Measurements from ENCODE around the gene DNAJC18.
"Not testable (repeated sequence)": the region's sequence is repeated elsewhere in the genome, so short reads cannot be mapped to it uniquely, and the experiment has no call there.

Gene DNAJC18

DNA sequence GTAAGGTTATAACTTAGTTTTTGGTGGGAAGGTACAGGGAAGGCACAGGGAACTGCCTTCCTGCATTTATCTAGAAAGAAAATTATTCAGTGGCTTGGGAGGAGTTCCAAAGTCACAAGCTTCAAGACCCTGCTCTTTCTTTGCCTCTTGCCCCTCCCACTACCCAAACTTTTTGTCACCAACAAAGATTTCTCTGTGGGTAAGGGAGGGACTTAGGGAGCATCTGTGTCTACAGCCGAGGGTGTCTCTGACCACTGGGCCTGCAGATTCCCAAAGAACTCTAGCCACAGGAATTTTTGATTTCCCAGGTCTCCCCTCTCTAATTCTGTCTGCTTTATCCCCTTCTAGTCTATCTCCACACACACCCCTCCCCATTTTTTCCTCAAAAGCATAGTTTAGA lies 21.1 kb upstream of the DNAJC18 start:
- DNase-seq = no peak

DNA sequence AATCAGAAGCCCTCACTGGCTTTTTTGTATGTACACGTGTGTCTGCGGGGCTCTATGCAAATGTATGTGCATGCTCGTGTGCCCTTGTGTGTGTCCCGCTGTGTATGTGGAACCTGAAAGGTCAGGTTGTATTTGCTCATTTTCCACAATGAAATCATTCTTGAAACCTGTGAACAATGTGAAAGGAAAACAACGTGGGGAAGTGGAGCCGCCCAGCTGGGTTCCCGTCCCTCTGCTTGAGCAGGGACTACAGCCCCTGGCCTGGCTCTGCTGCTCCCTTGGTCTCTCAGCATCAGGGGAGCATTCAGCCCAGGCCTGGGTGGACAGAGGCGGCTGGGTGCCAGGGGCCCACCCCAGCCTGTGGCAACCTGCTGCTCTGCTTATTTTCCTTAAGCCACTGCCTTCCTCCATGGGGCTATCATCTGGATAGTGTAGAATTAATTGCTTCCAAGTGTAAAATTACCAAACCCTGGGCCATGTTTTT lies 20.2 kb upstream of the DNAJC18 start:
- peak; percentile 41 for DNase-seq

DNA sequence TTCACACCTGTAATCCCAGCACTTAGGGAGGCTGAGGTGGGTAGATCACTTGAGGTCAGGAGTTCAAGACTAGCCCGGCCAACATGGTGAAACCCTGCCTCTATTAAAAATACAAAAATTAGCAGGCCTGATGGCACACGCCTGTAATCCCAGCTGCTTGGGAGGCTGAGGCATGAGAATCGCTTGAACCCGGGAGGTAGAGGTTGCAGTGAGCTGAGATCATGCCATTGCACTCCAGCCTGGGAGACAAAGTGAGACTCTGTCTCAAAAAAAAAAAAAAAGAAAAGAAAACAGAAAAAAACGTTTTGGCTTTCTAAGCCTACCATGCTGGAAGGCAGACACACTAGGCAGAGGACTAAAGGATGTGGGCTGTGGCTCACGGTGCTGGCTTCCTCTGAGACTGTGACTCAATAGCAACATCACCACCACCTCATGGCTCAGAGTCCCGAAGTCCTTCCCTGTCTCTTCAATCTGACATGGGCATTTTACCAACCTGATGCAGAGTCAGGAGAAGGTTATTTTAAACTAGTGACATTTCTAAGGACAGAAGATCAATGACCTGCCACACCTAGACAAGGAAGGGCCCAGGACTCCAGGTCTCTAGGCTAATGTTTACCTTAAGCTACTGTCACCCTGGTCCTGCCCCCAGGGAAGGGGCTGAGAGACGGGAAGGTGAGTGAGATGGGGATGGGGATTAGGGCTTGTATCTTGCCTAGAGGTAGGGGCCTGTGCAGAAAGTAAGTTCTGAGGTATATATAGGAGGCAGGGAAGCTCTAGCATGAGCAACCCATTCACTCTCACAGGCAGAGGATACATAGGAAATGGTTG lies 19.5 kb upstream of the DNAJC18 start:
- peak; percentile 66 for DNase-seq

DNA sequence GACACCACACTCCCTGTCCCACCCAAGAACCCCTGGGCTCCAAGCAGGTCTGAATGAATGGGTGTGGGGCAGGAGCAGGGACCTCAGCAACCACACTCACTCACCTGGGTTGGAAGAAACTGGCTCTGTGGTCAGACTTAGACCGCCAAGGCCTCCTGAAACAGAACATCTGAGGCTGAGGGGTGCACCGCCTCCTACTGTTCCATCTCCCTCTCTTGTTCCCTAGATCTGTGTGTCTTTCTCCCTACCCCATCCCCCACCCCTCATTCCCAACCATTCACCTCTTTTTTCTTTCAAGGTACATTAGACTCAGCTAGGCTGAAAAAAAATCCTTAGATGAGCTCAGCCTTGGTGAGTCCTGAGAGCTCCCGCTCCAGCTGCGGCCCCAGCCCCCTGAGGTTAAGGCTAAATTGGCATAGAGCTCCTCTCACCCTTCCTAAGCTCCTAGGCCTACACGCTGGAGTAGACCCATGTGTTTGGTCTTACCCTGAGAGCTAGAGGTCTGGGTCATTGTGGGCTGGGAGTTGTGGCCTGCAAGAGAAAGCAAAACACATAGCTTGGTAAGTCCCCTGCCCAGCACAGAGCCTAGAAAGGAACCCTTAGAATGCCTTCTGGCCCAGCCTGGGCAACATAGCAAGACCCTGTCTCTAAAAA lies 18.5 kb upstream of the DNAJC18 start:
- no peak for DNase-seq

DNA sequence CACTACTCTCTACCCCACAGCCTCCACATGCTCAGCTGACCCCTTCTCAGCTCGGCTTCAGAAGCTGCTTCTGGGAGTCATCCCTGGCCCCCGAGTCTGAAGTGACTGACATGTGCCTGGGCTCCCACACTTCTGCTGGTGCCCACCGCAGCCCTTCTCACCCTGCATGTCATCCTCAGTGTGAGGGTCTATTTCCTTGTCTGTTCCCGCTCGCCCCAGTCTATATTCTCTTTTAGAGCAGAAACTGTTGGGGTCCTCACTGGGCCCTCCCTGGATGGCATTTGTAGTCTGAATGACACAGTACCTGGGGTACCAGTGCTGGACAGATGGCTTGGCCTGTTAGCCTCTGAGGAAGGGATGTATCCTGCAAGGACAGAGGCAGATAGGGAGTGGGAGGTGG lies 17.9 kb upstream of the DNAJC18 start:
- no peak for DNase-seq

DNA sequence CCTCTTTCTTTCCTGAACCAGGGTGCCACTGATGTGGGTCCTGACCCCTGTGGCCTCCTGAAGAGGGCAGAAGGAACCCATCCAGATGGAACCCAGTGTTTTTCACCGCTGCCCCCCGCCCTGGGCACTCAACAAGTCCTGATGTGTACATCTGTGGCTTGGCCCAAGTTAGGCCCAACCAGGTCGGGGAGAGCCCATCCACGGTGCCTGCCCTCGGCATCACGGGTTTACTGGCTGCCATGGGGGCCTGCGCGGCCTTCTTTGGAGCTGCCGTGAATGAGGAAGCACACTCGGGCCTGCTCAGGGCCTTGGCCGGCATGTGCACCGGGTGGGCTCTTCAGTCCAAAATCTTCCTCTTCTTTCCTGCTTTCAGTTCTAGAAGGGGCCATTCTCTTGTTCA lies 17.5 kb upstream of the DNAJC18 start:
- DNase-seq = no peak

DNA sequence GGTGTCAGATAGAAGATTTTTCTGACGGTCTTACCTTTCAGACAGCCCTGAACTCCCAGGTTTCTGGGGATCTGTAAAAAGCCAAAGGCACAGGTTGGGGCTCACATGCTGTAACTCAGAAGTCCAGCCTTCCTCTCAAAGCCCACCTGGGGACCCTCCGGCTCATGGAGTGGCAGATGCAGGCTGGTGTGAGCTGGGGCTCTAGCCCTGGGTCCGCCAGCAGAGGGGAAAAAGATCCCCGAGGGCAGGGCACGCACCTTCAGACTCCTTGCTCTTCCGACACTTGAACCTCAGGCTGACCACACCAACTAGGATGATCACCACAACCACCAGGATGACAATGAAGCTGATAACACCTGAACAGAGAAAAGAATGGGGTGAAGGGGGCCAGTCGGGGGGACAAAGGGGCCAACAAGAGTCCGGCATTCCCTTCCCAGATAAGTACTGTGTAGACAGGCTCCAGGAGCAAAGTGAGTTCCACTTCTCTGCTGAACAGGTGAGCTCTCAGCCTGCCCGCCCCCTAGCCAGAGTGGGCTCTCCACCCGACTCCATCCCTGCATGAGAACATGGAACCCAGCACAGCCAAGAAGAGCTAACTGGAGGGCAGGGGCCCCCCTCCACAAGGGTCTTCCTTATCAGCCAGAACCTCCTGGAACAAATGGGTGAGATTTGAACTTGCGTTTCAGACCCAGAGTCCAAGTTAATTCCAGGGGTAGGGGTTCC lies 15.4 kb upstream of the DNAJC18 start:
- no peak for DNase-seq

DNA sequence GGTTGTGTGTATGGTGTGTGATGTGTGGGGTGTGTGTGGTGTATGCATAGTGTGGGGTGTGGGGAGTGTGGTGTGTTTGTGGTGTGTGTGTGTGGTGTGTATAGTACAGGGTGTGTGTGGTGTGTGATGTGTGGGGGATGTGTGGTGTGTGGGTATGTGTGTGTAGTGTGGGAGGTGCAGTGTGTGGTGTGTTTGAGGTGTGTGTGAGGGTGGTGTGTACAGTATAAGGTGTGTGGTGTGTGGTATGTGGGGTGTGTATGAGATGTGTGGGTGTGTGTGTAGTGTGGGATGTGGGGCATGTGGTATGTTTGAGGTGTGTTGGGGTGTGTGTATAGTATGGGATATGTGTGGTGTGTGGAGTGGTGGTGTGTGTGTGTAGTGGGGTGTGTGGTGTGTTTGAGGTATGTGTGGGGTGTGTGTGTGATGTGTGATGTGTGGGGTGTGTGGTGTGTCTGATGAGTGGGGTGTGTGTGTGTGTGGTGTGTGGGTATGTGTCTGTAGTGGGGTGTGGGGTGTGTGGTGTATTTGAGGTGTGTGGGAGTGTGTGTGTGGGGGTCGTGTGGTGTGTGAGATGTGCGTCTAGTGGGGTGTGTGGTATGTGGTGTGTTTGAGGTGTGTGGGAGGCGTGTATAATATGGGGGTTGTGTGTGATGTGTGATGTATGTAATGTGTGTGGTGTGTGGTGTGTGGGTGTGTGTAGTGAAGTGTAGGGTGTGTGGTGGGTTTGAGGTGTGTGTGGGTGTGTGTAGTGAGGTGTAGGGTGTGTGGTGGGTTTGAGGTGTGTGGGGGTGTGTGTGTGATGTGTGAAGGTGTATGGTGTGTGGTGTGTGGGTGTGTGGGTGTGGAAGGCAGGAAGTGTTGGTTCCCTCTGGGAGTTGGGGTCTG lies 14.6 kb upstream of the DNAJC18 start:
- DNase-seq = no peak

DNA sequence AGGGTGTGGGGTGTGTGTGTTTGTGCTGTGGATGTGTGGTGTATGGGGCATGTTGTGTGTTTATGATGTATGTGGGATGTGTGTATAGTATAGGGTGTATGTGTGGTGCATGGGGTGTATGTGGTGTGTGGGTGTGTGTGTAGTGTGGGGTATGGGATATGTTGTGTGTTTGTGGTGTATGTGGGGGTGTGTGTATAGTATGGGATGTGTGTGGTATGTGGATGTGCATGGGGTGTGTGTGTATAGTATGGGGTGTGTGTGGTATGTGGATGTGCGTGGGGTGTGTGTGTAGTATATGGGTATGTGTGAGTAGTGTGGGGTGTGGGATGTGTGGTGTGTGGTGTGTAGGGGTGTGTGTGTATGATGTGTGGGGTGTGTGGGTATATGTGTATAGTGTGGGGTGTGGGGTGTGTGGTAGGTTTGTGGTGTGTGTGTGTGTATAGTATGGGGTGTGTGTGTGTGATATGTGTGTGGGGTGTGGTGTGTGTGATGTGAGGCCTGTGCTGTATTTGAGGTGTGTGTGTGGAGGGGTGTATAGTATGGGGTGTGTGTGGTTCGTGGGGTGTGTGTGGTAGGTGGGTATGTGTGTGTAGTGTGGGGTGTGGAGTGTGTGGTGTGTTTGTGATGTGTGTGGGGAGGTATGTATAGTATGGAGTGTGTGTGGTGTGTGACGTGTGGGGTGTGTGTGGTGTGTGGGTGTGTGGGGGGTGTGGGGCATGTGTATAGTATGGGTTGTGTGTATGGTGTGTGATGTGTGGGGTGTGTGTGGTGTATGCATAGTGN lies 12.7 kb upstream of the DNAJC18 start:
- no peak for DNase-seq

DNA sequence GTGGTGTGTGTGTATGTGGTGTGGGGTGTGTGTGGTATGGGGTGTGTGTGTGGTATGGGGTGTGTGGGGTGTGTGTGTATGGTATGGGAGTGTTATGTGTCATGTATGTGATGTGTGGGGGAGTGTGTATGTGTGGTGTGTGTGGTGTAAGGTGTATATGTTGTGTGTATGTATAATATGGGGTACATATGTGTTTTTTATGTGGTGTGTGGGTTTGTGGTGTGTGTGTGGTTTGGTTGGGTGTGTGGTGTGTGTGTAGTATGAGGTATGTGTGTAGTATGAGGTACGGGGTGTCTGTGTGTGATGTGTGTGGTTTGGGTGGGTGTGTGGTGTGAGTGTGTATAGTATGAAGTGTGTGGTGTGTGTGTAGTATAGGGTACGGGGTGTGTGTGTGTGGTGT lies 11.9 kb upstream of the DNAJC18 start:
- no peak for DNase-seq

DNA sequence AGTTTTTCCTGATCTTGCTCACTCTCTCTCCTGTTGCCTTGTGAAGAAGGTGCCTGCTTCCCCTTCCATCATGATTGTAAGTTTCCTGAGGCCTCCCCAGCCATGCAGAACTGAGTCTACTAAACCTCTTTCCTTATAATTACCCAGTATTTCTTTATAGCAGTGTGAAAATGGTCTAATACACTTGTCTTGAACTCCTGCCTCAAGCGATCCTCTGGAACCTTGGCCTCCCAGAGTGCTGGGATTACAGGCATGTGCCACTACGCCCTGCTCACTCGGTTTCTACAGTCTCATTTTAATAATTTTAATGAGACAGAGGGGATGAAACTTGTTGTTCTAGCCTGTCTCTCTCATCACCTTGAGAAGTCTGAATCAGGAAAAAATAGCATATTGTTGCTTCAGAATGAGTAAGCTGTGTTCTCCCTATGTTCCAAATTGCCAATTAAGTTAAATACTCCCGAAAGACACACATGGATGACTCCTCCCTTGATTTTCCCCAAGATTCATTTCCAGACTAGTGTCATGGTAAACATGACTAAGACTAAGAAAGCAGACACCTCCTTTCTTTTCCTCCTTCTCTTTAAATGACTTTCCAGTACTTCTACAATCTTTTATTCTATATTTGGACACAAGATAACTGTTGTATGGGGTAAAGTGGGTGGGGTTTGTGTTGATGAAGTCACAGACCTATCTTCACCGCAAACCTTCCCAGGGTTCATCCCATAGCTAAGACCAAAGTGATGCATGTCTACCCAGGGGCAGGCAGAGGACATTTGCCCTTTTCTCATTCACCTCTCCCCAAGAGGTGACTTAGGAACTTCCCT lies 7.8 kb upstream of the DNAJC18 start:
- no peak for DNase-seq

DNA sequence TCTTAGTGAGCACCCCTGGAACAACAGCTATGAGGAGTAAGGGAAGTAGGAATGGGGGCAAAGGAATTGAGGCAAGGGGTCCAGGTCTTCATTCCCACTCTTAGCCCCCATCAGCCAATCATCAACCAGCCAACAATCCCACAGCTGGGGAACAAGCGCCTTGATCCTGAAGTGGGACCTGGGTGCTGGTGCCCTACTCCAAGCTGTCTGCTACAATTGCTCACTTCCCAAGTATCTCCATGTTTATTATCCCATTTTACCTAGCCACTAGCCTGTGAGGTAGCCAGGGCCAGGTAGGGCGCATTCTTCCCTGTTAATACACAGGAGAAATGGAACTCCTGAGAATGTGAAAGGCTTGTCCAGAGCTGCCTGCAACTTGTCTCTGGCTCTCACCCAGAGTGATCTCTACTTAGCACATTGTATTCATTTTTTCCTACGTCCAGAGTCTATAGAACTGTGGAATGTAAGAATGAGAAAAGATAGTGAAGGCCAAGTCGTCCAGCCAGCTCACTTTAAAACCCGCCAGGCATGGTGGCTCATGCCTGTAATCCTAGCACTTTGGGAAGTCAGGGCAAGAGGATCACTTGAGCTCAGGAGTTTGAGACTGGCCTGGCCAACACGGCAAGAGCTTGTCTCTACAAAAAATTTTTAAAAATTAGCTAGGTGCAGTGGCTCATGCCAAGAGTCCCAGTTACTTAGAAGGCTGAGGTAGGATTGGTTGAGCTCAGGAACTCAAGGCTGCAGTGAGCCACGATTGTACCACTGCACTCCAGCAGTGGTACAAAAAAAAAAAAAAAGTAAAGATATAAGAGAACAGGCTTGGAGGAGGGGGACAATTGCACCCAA lies 6.2 kb upstream of the DNAJC18 start:
- no peak for DNase-seq

DNA sequence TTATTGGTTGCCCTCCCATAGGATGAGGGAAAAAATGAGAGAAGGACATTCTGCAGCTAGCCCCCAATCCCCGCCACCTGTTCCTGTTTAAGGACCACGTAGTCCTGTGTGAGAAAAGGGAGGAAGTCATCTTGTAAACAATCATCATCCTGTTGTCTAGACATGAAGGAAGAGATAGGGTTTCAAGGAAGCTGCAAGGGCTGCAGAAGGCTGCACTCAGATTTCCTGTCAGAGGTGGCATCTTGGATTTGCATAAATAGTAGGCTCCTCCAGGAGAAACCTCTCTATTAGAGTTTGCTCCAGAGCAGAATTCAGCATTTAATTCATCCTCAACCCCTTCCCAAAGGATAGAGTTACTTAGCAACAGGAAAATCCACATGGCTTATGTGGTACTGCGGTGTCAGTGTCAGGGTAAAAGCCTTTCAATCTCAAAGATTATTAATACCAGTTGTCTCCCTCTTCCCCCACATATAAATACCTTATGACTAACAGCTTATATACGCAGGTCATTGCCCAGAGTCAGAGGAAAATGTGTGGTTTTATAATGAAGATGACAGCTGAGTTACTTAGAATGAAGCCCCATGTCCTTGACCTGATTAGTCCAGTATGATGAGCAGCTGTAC lies 4.6 kb upstream of the DNAJC18 start:
- no peak for DNase-seq

DNA sequence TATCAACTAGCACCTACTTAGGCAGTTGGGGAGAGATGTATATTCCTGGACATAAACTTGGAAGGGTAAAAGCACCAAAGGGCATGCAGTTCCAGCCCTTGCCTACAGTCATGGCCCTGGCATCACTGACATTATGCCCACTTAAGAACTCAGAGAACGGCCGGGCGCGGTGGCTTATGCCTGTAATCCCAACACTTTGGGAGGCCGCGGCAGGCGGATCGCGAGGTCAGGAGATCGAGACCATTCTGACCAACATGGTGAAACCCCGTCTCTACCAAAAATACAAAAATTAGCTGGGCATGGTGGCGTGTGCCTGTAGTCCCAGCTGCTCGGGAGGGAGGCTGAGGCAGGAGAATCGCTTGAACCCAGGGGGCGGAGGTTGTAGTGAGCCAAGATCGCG lies 1.1 kb upstream of the DNAJC18 start:
- not testable (repeated sequence) for DNase-seq

DNA sequence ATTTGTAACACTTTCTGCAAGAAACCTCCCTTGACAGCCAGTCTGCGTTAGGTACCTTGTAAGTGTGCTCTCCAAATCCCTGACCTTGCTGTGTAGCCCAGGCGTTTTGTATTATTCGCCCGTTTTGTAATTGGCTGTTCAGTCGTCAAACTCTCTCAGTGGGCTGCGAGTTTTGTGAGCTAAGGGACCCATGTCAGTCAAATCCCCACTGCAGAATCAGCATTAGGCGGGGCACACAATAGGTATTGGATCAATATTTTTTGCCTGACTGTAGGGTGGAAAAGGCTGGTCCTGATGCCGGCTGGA lies 665 bp downstream of the DNAJC18 start:
- DNase-seq = no peak

DNA sequence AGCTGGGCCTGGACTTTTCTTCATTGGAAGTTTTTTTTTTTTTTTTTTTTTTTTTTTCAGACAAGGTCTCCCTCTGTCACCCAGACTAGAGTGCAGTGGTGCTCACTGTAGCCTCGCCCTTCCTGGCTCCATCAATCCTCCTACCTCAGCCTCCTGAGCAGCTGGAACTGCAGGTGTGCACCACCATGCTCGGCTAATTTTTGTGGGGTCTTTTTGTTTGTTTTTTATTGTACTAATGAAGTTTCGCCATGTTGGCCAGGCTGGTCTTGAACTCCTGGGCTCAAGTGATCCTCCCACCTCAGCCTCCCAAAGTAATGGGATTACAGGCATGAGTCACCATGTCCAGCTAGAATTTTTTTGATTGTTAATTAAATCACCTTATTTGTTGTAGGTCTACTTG lies 3.6 kb downstream of the DNAJC18 start:
- no peak for DNase-seq

DNA sequence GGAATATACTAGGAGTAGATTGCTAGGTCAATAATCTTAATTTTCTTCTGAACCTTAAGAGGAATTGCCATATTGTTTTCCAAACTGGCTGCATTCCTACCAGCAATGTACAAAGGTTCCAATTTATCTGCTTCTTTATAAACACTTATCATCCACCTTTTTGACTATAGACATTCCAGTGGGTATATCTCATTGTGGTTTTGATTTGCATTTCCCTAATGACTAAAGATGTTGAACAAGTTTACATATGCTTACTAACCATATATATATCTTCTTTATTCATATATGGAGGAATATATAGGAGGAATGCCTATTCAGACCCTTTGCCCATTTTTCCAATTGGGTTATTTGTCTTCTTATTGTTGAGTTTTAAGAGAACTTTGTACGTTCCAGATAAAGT lies 7.6 kb downstream of the DNAJC18 start:
- no peak for DNase-seq

DNA sequence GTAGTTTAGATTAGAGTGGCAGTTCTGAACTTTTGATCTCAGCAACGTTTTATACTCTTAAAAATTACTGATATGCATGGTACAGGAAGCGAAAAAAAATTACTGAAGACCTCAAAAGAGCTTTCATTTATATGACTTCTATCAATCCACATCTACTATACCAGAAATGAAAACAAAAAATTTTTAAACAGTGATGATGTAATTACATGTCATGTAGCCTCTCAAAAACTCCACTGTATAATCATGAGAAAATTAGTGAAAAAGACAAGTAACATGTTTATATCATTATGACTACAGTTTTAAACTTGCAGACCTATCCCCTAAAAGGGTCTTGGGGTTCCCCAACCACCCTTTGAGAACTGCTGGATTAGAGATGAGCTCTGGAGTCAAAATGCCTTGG lies 9.3 kb downstream of the DNAJC18 start:
- no peak for DNase-seq

DNA sequence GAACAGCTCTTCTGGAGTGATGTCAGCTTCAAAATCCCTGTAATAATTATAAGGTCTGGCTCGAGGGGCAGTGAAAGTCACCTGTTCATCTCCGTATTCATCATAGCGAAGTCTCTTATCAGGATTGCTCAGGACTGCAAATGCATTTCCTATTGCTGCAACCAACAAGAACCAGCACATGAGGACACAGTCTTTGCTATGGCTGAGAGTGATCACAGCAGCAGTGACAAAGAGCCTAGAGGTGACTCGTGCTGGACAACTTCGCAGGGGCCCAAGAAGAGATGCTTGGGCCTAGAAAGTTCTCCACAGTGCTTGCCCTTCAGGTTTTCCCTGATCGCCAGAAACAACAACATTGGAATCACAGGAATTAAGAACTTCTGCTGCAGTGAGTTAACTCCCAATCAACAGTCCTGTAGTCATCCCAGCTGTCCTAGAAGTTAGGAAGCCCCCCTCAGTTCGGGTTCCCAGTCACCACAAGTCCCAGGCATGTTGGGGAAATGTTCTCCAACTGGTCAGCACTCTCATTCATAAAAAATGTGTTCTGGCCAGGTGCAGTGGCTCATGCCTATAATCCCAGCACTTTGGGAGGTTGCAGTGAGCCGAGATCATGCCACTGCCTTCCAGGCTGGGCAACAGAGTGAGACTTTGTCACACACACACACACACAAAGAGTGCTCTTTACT lies 13.0 kb downstream of the DNAJC18 start:
- no peak for DNase-seq
